Calu3 (cell line): ENCODE data around the gene PLXNB3. TPM values are rescaled to one million over a fixed set of nuclear protein-coding genes. Genes with fewer than 3 reads are reported as not detected.

Experiments used
- BruUV-seq: library from RNA; stranded (reverse); fragments of 400-500 nt; replicated peaks from 2 replicates; lab custom pipeline; 2021; lab: Mats Ljungman, UMichigan
- CTCF ChIA-PET: fragments of 300-600 bp; sonication (Branson Sonifier 250); formaldehyde crosslinking; loops from one replicate; lab custom pipeline; 2022; ENCODE audit warnings: antibody characterized with exemption; lab: Charles Lee
- DNase-seq: peaks from one replicate; pipeline ENCODE4 v3.0.0; 2022
- H3K27ac Mint-ChIP-seq: one replicate; pipeline ENCODE4 v1.8.0; 2022; ENCODE audit warnings: mixed read lengths; ENCODE audit not compliant: unreplicated experiment
- H3K27me3 Mint-ChIP-seq: one replicate; pipeline ENCODE4 v1.8.0; 2022; ENCODE audit warnings: mixed read lengths; ENCODE audit not compliant: unreplicated experiment
- H3K36me3 Mint-ChIP-seq: one replicate; pipeline ENCODE4 v1.8.0; 2022; ENCODE audit warnings: mild to moderate bottlenecking, moderate library complexity, mixed read lengths; ENCODE audit not compliant: insufficient read depth, unreplicated experiment
- H3K4me1 Mint-ChIP-seq: one replicate; pipeline ENCODE4 v1.8.0; 2022; ENCODE audit warnings: mild to moderate bottlenecking, low read depth, mixed read lengths; ENCODE audit not compliant: unreplicated experiment
- H3K4me3 Mint-ChIP-seq: one replicate; pipeline ENCODE4 v1.8.0; 2022; ENCODE audit warnings: mild to moderate bottlenecking, low read depth, moderate library complexity, mixed read lengths; ENCODE audit not compliant: unreplicated experiment
- H3K9me3 Mint-ChIP-seq: one replicate; pipeline ENCODE4 v1.8.0; 2022; ENCODE audit warnings: low read depth, mixed read lengths; ENCODE audit not compliant: unreplicated experiment
- CTCF ChIP-seq: fragments of 200-600 bp; IDR thresholded peaks from one replicate; pipeline ENCODE4 v1.8.0; 2022; ENCODE audit warnings: antibody characterized with exemption; ENCODE audit not compliant: unreplicated experiment
- intact Hi-C: fragments of 100-400 bp; cut with micrococcal nuclease; formaldehyde crosslinking; loops from one replicate; pipeline ENCODE4 v1.10.0; 2022; ENCODE audit not compliant: unreplicated experiment
- total RNA-seq: library from RNA; stranded (reverse); gene quantifications from 2 replicates; pipeline ENCODE4 v1.2.3, GENCODE V29; 2022

PLXNB3 gene
- total RNA-seq, 1 experiment from 2014 or later, result 37.5 TPM

DNA sequence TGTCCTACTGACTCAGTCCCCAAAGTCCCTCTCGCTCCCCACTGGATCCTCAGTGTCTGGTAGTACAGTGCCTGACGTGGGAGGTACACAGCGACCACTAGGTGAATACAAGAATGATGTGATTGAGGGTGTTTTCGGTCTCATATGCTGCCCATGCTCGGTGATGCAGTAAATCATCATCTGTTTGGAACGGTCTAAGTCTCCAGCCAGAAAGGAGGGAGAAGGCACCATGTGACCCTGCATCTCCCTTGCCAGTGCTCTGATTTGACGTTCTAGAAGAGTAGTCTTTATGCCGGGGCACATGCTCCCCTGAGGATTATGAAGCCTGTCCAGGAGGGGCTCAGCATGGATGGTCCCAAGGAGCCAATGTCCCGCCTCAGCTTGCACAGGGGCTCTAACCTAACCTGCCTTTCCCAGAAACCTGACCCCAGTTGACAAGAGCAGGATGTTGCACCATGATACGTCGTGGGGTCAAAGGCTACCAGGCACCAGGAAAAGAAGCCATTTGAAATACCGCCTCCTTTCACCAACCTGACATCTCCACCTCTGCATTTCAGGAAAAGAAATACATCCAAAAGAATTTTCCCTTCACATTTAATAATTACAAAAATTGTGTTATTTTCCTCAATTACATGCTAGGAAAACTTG lies 13.8 kb upstream of the PLXNB3 start:
- Mint-ChIP-seq H3K4me3 (no peak overlapping the region), H3K27me3 (no peaks in the 10 kb centered on the region), H3K36me3 (no peaks in the 10 kb centered on the region), H3K4me1 (no peaks in the 10 kb centered on the region), H3K9me3 (no peaks in the 10 kb centered on the region), H3K27ac (no peak overlapping the region)
- intact Hi-C loops, result no loop called here
- no peak for DNase-seq
- TF ChIP-seq CTCF, result no peak
- CTCF ChIA-PET, result no interaction called here
- BruUV-seq, result no TSS peak

GRCh38 chrX:153755136-153755535 lies 8.9 kb upstream of the PLXNB3 start:
- no peaks in the 10 kb centered on the region for H3K27me3 Mint-ChIP-seq
- intact Hi-C loops, result no loop called here
- no peaks in the 10 kb centered on the region for H3K36me3 Mint-ChIP-seq
- H3K4me1 Mint-ChIP-seq, result no peaks in the 10 kb centered on the region
- no peak for DNase-seq
- no peak for TF ChIP-seq CTCF
- no peak overlapping the region for H3K27ac Mint-ChIP-seq
- BruUV-seq, result no TSS peak
- no peak overlapping the region for H3K4me3 Mint-ChIP-seq
- H3K9me3 Mint-ChIP-seq, result no peaks in the 10 kb centered on the region
- CTCF ChIA-PET, result interaction anchor here (0.7 kb wide), 1 partner anchor 785 kb away, joined by 5 read pairs; no protein-coding TSS in a partner anchor

DNA sequence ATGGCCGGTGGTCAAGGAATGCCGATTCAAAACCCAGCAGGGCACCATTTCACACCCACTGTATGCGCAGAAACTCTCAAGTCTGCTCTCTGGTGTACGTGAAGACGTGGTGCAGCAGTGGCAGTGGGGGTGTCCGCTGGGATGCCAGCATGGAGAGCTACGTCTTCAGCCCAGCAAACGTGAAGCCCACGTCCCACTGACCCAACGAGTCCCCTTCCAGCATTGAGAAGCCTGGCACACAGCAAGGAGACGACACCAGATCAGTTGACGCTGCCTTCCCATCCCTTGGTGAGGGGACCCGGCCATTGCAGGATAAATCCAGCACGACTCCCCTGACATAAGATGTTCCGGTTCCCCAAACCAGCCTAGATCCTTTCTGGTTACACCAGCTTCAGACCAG lies 2.2 kb upstream of the PLXNB3 start:
- BruUV-seq, result no TSS peak
- Mint-ChIP-seq H3K9me3 (no peaks in the 10 kb centered on the region), H3K4me1 (peaks cover 9% of the 10 kb centered on the region), H3K27me3 (no peaks in the 10 kb centered on the region), H3K4me3 (no peak overlapping the region), H3K36me3 (peaks cover 23% of the 10 kb centered on the region), H3K27ac (no peak overlapping the region)
- no peak for DNase-seq
- intact Hi-C loops, result loop anchor here (5.0 kb wide), 1 partner anchor 185 kb away; no protein-coding TSS in a partner anchor
- no peak for TF ChIP-seq CTCF
- CTCF ChIA-PET, result no interaction called here

- CTCF ChIA-PET, result no interaction called here
Observed at GRCh38 chrX:153762626-153763173, 1.3 kb upstream of the PLXNB3 start.

More at GRCh38 chrX:153762626-153763173, 1.3 kb upstream of the PLXNB3 start:
- no peak for TF ChIP-seq CTCF
- Mint-ChIP-seq H3K4me1 (peaks cover 11% of the 10 kb centered on the region), H3K36me3 (peaks cover 25% of the 10 kb centered on the region), H3K9me3 (no peaks in the 10 kb centered on the region), H3K27ac (no peak overlapping the region), H3K27me3 (no peaks in the 10 kb centered on the region), H3K4me3 (no peak overlapping the region)
- no TSS peak for BruUV-seq
- DNase-seq, result no peak
- intact Hi-C loops, result loop anchor here (5.0 kb wide), 1 partner anchor 185 kb away; no protein-coding TSS in a partner anchor
